Measurements from ENCODE around the gene USP49.
"Not testable (repeated sequence)": the region's sequence is repeated elsewhere in the genome, so short reads cannot be mapped to it uniquely, and the experiment has no call there.

- TF ChIP-seq CTCF (conservative IDR thresholded peaks at IDR 0.05; ENCODE audit: low read length); EZH2phosphoT487 (IDR thresholded peaks at IDR 0.05; ENCODE audit: borderline replicate concordance): not testable (repeated sequence)
Measured at GRCh38 chr6:41766043-41766664, 129.0 kb downstream of the USP49 start.

Data from Loucy (cell line).